HEK293 (cell line): ENCODE data around the gene GTF3C5.
A peak's percentile ranks its signal among the peaks of the same experiment; 100 is the strongest.
"Not testable (repeated sequence)": the region's sequence is repeated elsewhere in the genome, so short reads cannot be mapped to it uniquely, and the experiment has no call there.

Experiments used
- CTCF ChIA-PET: fragments of 350-600 bp; formaldehyde crosslinking; extraction: SDS; loops from one replicate; lab custom pipeline; 2021; ENCODE audit warnings: antibody characterized with exemption; lab: Yijun Ruan, JAX
- POLR2A ChIA-PET: fragments of 300-600 bp; formaldehyde crosslinking; extraction: SDS; loops from one replicate; lab custom pipeline; 2020; ENCODE audit warnings: antibody characterized with exemption, inconsistent platforms; lab: Yijun Ruan, JAX
- H3K27ac ChIP-seq: fragments of 200-500 bp; sonication (Bioruptor generic); 2 replicates; pipeline ENCODE4 v1.5.1; 2014; ENCODE audit warnings: low read depth, low read length, control low read depth, inconsistent platforms; ENCODE audit errors: extremely low read depth
- H3K36me3 ChIP-seq, 2 experiments: fragments of 200-500 bp in 1 of 2; sonication (Bioruptor generic) in 1 of 2; 1 replicate in 1 of 2; 2 replicates in 1 of 2; pipeline ENCODE4 v1.5.1; 2014 to 2017; ENCODE audit warnings: inconsistent platforms in 2 of 2, low read length in 2 of 2; ENCODE audit not compliant: control insufficient read depth in 2 of 2, insufficient read depth in 1 of 2
- H3K4me1 ChIP-seq: fragments of 200-500 bp; sonication (Bioruptor generic); 2 replicates; pipeline ENCODE4 v1.5.1; 2014; ENCODE audit warnings: mild to moderate bottlenecking, low read length, inconsistent platforms; ENCODE audit not compliant: control insufficient read depth, insufficient read depth
- H3K4me3 ChIP-seq: 2 replicates; pipeline ENCODE4 v1.5.1; 2011; ENCODE audit warnings: low read depth, mild to moderate bottlenecking, control low read depth, low read length, moderate library complexity
- H3K9me3 ChIP-seq: fragments of 200-500 bp; sonication (Bioruptor generic); 2 replicates; pipeline ENCODE4 v1.5.1; 2014; ENCODE audit warnings: low read depth, low read length, inconsistent platforms; ENCODE audit not compliant: control insufficient read depth, insufficient read depth
- KLF1 ChIP-seq: fragments of 450-650 bp; formaldehyde crosslinking; IDR thresholded peaks from 2 replicates; pipeline ENCODE4 v1.5.1; 2016; ENCODE audit warnings: missing biosample characterization, missing genetic modification characterization
- PRDM10 ChIP-seq: fragments of 450-650 bp; formaldehyde crosslinking; IDR thresholded peaks from 2 replicates; pipeline ENCODE4 v1.5.1; 2016; ENCODE audit warnings: missing biosample characterization, missing genetic modification characterization
- YY1 ChIP-seq: fragments of 450-650 bp; formaldehyde crosslinking; IDR thresholded peaks from 2 replicates; pipeline ENCODE4 v1.5.1; 2018; ENCODE audit warnings: missing biosample characterization, missing genetic modification characterization
- ZFP41 ChIP-seq: fragments of 450-650 bp; formaldehyde crosslinking; IDR thresholded peaks from 2 replicates; pipeline ENCODE4 v1.5.1; 2016; ENCODE audit warnings: missing biosample characterization, missing genetic modification characterization, borderline replicate concordance
- ZIC2 ChIP-seq: fragments of 450-650 bp; formaldehyde crosslinking; IDR thresholded peaks from 2 replicates; pipeline ENCODE4 v1.5.1; 2016; ENCODE audit warnings: missing biosample characterization, missing genetic modification characterization
- ZNF114 ChIP-seq: fragments of 450-650 bp; formaldehyde crosslinking; IDR thresholded peaks from 2 replicates; pipeline ENCODE4 v1.5.0; 2017; ENCODE audit warnings: missing biosample characterization, missing genetic modification characterization
- ZNF19 ChIP-seq: fragments of 450-650 bp; formaldehyde crosslinking; IDR thresholded peaks from 2 replicates; pipeline ENCODE4; 2016; ENCODE audit warnings: missing biosample characterization, missing genetic modification characterization, low read depth
- ZNF423 ChIP-seq: fragments of 450-650 bp; formaldehyde crosslinking; IDR thresholded peaks from 2 replicates; pipeline ENCODE4 v1.5.1; 2016; ENCODE audit warnings: missing biosample characterization, missing genetic modification characterization
- ZNF660 ChIP-seq: fragments of 450-650 bp; IDR thresholded peaks from 2 replicates; pipeline ENCODE4 v1.5.1; 2018; ENCODE audit warnings: missing biosample characterization, mild to moderate bottlenecking, missing genetic modification characterization
- TF ChIP-seq, protein P1 (sequence below): fragments of 450-650 bp; formaldehyde crosslinking; IDR thresholded peaks from 2 replicates; pipeline ENCODE4 v1.5.1; 2016; ENCODE audit warnings: missing biosample characterization, missing genetic modification characterization, borderline replicate concordance

The GTF3C5 gene

DNA sequence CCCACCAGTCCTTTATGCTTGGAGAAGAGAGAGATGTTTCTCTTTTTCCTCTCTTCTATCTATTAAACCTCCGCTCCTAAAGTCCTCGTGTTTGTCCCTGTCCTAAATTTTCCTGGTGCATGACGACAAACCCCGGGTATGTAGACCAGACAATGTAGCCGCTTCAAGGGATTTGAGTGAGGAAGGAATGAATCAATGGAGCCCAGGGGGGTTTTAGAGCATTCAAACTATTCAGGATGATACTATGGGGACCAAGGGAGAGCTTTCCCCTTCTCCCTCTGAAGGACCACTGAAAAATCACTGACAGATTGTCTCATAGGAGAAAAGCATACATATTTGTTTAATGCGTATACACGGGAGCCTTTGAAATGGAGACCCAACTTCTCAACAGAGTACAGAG, 49.4 kb downstream of the GTF3C5 start (continued):
- TF ChIP-seq ZFP41 (tag by site-specific recombination) (no peak), YY1 (tag by site-specific recombination) (no peak), ZNF423 (tag by site-specific recombination) (no peak), KLF1 (tag by site-specific recombination) (no peak), PRDM10 (no peak), ZNF19 (tag by site-specific recombination) (no peak), ZNF114 (tag by site-specific recombination) (no peak), ZNF660 (tag by site-specific recombination) (no peak)
- TF ChIP-seq, protein P1, sequence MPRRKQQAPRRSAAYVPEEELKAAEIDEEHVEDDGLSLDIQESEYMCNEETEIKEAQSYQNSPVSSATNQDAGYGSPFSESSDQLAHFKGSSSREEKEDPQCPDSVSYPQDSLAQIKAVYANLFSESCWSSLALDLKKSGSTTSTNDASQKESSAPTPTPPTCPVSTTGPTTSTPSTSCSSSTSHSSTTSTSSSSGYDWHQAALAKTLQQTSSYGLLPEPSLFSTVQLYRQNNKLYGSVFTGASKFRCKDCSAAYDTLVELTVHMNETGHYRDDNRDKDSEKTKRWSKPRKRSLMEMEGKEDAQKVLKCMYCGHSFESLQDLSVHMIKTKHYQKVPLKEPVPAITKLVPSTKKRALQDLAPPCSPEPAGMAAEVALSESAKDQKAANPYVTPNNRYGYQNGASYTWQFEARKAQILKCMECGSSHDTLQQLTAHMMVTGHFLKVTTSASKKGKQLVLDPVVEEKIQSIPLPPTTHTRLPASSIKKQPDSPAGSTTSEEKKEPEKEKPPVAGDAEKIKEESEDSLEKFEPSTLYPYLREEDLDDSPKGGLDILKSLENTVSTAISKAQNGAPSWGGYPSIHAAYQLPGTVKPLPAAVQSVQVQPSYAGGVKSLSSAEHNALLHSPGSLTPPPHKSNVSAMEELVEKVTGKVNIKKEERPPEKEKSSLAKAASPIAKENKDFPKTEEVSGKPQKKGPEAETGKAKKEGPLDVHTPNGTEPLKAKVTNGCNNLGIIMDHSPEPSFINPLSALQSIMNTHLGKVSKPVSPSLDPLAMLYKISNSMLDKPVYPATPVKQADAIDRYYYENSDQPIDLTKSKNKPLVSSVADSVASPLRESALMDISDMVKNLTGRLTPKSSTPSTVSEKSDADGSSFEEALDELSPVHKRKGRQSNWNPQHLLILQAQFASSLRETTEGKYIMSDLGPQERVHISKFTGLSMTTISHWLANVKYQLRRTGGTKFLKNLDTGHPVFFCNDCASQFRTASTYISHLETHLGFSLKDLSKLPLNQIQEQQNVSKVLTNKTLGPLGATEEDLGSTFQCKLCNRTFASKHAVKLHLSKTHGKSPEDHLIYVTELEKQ (tag by site-specific recombination): no peak

DNA sequence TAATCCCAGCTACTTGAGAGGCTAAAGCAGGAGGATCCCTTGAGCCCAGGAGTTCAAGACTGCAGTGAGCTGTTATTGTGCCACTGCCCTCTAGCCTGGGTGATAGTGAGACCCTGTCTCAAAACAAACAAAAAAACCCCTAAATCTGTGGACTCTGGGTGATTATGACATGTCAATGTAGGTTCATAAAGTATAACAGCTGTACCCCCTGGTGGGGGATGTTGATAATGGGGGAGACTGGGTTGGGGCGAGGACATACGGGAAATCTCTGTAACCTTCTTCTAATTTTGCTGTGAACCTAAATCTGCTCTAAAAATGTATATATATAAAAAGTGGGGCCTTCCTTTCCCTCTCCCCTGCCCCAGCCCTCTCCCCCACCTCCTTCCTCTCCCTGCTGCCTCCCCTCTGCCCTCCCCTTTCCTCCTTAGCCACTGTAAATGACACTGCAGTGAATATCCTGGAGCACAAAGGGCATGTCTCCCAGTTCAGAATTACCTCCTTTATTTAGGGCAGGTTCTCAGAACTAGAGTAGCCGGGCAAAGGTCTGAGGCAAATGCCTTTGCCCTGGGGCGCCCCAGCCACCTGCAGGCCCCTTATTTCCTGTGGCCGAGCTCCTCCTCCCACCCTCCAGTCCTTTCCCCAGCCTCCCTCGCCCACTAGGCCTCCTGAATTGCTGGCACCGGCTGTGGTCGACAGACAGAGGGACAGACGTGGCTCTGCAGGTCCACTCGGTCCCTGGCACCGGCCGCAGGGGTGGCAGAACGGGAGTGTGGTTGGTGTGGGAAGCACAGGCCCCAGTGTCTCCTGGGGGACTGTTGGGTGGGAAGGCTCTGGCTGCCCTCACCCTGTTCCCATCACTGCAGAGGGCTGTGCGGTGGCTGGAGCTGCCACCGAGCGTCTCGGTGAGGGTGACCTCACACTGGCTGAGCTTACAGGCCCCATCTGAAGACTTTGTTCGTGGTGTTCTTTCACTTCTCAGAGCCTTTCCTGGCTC, 50.3 kb downstream of the GTF3C5 start:
- CTCF ChIA-PET: interaction anchor here (1.1 to 3.0 kb wide), 3 partner anchors 22 to 66 kb away, joined by 3 to 13 read pairs (median 7); no protein-coding TSS in a partner anchor

GRCh38 chr9:133081957-133082644, 51.3 kb downstream of the GTF3C5 start:
- CTCF ChIA-PET, H3K36me3 ChIP-seq, H3K9me3 ChIP-seq, H3K27ac ChIP-seq, POLR2A ChIA-PET, H3K4me1 ChIP-seq, H3K4me3 ChIP-seq: not testable (repeated sequence)

More for the DNA sequence above, 50.3 kb downstream of the GTF3C5 start:
- not testable (repeated sequence) for H3K9me3 ChIP-seq, H3K27ac ChIP-seq, H3K36me3 ChIP-seq, H3K4me3 ChIP-seq, H3K4me1 ChIP-seq
- POLR2A ChIA-PET: interaction anchor here (3.2 kb wide), 1 partner anchor 50 kb away, joined by 14 read pairs; the partner anchor contains the start of gene GTF3C5

DNA sequence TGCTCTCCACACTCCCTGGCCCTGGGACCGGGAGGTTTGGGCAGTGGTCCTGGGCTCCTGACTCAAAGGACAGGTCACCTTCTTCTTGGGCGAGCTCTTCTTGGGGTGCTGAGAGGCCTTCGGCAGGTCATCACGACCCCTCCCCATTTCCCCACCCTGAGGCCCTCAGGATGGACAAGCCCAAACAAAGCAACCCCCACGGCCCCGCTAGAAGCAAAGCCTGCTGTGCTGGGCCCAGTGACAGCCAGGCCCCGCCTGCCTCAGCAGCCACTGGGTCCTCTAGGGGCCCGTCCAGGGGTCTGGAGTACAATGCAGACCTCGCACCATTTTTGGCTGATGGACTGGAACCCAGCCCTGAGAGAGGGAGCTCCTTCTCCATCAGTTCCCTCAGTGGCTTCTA, 52.9 kb downstream of the GTF3C5 start:
- H3K4me3 ChIP-seq, H3K36me3 ChIP-seq, POLR2A ChIA-PET, H3K4me1 ChIP-seq, H3K9me3 ChIP-seq, H3K27ac ChIP-seq: not testable (repeated sequence)
- CTCF ChIA-PET: interaction anchor here (0.7 kb wide), 1 partner anchor 24 kb away, joined by 3 read pairs; no protein-coding TSS in a partner anchor
- TF ChIP-seq ZIC2 (tag by site-specific recombination): peak; percentile 58; the same call in 1 of the 2 replicates

GRCh38 chr9:133086212-133086860, 55.5 kb downstream of the GTF3C5 start:
- H3K9me3 ChIP-seq, H3K27ac ChIP-seq, H3K4me1 ChIP-seq, POLR2A ChIA-PET, H3K36me3 ChIP-seq, H3K4me3 ChIP-seq, CTCF ChIA-PET: not testable (repeated sequence)
